Measurements from ENCODE around the gene CDHR3.

The CDHR3 gene

DNA sequence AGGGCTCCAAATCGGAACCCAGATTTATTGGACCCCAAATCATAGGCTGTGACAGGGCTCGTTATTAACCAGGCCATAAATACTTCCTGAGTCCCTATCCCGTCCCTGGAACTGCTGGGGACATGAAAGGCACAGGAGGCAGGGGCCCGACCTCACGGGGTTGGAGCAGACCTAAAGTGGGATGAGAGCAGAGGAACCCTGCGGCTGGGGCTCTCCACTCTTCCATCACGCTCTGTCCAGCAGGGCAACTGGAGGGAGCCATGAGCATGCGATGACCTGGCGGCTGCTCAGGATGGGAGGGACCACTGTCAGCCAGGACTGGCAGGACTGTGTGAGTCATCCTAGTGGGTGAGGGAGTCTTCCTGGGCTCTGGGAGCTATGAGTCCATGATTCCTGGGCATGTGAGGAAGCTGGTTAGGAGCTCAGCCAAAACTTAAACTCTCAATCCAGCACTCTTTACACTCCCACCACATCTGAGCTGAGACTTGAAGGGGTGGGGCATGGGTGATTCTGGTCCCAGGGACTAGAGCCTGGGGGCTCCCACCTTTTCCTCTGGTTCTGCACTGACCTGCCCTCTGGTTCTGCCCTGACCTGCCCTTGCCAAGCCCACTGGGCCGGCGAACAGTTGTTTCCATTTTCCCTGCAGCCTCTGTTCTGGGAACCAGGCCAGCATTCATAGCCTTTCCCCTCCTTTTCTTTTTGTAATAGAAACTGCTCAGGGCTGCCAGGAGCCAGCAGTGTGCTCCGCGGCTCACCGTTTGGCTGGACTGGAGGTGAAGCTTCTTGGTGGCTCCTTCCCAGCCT lies 101.9 kb downstream of the CDHR3 start:
- peak; percentile 87 for DNase-seq (ENCODE audit: low spot score)

- no peak for DNase-seq (ENCODE audit: low spot score)
Measured at GRCh38 chr7:106065575-106066500, 102.8 kb downstream of the CDHR3 start.

DNA sequence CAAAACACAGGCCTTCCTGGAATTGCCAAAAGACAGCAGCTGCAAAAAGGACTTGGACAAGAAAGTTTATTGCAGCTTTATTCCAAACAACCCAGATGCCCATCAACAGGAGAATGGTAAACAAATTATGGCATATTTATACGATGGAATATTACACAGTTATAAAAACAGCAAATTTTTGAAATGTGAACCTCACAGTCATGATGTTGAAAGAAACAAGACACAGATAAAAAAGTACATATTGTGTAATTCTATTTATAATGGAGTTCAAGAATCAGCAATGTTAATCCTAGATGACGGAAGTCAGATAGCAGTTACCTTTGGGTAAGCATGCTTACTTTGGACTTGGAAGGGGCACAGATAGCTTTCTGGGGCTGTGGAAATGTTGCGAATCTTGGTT lies 104.6 kb downstream of the CDHR3 start:
- no peak for DNase-seq (ENCODE audit: low spot score)

DNA sequence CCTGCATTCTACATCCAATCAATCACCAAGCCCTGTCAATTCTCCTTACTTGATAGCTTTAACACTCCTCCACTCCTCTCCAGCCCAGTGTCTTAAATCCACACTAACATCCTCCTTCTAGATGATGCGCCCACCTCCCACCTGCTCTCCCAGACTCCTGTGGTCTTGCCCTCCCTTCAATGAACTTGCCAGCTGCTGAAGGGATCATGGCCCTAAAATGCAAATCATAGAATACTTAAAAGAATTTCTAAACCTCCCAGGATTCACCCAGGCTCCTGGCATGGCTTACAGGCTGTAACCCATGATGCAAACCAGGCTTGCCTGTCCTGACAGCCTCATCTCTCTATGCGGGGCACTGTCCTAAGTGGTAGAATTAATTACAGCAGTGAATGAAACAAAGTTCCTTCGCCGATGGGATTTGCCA lies 105.5 kb downstream of the CDHR3 start:
- DNase-seq (ENCODE audit: low spot score), result no peak

DNA sequence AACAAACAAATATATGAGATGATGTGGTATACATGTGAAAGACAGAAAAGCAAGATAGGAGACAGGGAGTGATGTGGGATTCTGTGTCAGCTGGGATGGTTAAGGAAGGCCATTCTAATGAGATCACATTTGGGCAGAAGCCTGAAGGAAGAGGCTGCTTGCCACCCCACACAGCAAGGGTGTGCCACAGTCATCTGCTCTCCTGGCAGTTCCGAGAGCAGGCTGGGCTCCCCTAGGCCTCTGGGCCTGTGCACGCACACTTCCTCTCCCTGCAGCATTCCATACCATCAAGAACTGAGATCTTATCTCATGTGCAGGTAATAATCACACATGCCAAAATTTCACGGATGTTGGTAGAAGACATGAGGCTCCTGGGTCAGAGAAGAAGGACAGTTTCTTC lies 105.9 kb downstream of the CDHR3 start:
- DNase-seq (ENCODE audit: low spot score), result no peak

- DNase-seq (ENCODE audit: low spot score), result no peak
Measured at GRCh38 chr7:106069471-106070200, 106.6 kb downstream of the CDHR3 start.

DNA sequence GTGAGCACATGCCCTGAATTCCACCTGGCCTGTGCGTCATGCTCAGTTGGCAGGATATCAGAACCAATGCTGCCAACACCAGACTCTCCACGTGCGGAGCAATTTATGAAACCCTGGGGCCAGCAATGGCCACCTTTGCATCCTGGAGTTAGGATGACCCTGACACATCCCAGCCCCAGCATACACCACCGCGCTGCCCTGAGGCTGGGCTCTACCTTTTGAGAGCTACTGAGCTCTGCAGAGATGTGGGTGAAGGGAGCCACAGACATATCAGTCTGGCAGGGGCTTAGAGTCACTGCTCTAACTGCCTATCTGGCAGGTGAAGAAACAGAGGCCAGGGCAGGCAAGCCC lies 107.1 kb downstream of the CDHR3 start:
- DNase-seq (ENCODE audit: low spot score), result no peak

DNA sequence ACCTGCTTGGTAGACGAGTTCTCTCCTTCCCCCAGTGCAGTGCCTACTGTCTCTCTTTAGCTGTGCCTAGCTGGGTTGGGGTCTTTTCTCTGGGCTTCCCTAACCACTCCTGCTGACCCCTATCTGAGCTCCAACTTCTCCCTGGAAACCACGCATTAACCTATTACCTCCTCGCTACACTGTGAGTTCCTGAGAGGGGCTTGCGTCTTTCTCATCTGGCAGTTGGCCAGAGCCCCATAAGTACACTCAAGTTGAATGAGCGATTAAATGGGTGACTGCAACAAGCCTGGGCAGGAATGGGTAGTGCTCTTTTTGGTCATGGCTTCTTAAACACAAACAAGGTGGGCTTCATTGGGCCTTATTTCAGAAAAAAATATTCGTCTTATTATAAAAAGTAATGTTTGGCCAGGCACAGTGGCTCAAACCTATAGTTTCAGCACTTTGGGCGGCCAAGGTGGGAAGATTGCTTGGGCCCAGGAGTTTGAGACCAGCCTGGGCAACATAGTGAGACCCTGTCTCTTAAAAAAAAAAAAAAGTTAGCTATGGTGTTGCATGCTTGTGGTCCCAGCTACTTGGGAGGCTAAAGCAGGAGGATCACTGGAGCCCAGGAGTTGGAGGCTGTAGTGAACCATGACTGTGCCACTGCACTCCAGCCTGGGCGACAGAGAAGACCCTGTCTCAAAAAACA lies 107.6 kb downstream of the CDHR3 start:
- DNase-seq (ENCODE audit: low spot score), result no peak

- no peak for DNase-seq (ENCODE audit: low spot score)
Measured at GRCh38 chr7:106071356-106071998, 108.4 kb downstream of the CDHR3 start.

- no peak for DNase-seq (ENCODE audit: low spot score)
Measured at GRCh38 chr7:106071999-106072714, 109.1 kb downstream of the CDHR3 start.

DNA sequence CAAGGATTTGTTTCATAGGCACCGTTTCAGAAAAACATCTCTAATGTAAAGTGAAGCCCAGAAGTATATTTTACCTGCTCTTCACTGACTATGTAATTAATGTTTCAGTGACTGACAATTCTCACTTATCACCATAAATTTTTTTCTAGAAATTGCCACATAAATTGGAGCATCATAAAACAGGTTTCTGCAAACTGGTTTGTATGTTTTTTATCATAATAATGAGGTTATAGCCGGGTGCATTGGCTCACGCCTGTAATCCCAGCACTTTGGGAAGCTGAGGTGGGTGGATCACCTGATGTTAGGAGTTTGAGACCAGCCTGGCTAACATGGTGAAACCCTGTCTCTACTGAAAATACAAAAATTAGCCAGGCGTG lies 109.6 kb downstream of the CDHR3 start:
- no peak for DNase-seq (ENCODE audit: low spot score)

DNA sequence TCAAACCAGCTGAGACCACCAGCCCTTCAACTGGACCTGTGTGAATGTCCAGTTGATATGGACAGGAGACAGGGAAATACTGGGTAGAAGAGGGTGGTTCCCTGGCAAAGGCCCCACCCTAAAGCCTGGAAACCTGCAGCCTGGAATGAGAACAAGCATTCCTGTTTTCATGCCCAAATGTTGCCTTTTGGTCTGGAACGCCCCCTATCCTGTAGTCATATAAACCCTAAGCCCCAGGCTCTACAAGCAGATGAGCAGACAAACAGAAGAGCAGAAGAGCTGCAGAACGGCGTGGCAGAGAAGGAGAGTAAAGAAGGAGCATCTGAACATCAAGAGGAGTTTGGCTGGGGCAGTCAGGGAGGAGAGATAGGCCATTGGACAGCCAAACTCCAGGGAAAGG lies 110.6 kb downstream of the CDHR3 start:
- DNase-seq (ENCODE audit: low spot score), result no peak

- DNase-seq (ENCODE audit: low spot score), result no peak
Measured at GRCh38 chr7:106074257-106074656, 111.2 kb downstream of the CDHR3 start.

- DNase-seq (ENCODE audit: low spot score), result no peak
Measured at GRCh38 chr7:106075937-106076336, 112.9 kb downstream of the CDHR3 start.

- DNase-seq (ENCODE audit: low spot score), result no peak
Measured at GRCh38 chr7:106076537-106076936, 113.5 kb downstream of the CDHR3 start.

DNA sequence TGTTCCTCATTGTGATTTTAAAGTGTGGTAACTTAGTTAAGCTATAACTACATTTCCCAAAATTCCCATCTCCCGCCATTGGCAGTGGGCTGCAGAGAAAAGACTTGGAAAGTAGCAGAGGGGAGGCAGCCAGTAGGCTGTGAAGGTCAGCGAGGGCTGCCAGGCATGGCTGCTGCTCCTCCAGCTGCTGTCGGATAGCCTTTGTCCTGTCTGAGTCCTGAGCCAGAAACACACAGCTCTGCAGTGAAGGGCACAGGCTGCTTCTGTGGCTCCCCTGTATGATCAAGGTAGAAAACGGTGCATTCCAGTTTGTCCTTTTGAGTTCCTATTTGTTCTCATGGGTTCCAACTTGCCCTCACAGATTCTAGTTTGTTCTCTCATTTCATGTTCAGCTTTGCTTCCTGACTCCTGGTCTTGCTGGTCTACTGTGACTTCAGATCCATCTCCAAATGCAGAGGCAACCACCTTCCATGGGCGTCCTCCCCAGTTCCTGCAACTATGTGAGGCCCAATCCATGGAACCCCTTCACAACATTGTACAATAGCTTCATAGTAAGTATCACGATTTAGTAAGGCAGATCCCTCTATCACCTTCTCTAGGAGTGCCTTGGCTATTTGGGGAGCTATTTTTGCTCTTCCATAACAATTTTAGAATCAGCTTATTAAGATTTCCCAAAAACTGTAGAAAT lies 117.4 kb downstream of the CDHR3 start:
- DNase-seq (ENCODE audit: low spot score), result no peak

- DNase-seq (ENCODE audit: low spot score), result no peak
Measured at GRCh38 chr7:106082087-106082854, 119.2 kb downstream of the CDHR3 start.

Data from Ammon's horn (tissue), 1 donor.